LNCaP clone FGC (cell line): ENCODE results near the gene CDCA5.

Source experiments
- DNase-seq: peaks from one replicate; pipeline ENCODE4 v3.0.0-alpha.2; 2011; ENCODE audit warnings: low read depth
- H3K4me3 ChIP-seq: 2 replicates; pipeline ENCODE4 v1.5.1; 2011; ENCODE audit warnings: mild to moderate bottlenecking, low read depth, low read length, control low read depth
- CTCF ChIP-seq: IDR thresholded peaks from 2 replicates; pipeline ENCODE4 v1.5.1; 2012; ENCODE audit warnings: mild to moderate bottlenecking; ENCODE audit not compliant: control insufficient read depth, insufficient read depth; ENCODE audit errors: extremely low read depth

CDCA5 gene

GRCh38 chr11:65058012-65058411 lies 25.8 kb downstream of the CDCA5 start:
- no peak overlapping the region for H3K4me3 ChIP-seq
- no peak for TF ChIP-seq CTCF
- DNase-seq, result no peak

GRCh38 chr11:65057526-65057925 lies 26.3 kb downstream of the CDCA5 start:
- no peak overlapping the region for H3K4me3 ChIP-seq
- no peak for DNase-seq
- TF ChIP-seq CTCF, result no peak

- no peak overlapping the region for H3K4me3 ChIP-seq
- DNase-seq, result no peak
- no peak for TF ChIP-seq CTCF
These were observed 26.8 kb downstream of the CDCA5 start for GRCh38 chr11:65056999-65057398.

GRCh38 chr11:65055538-65055937 lies 28.3 kb downstream of the CDCA5 start:
- TF ChIP-seq CTCF, result no peak
- no peak for DNase-seq
- no peak overlapping the region for H3K4me3 ChIP-seq

- TF ChIP-seq CTCF, result no peak
- DNase-seq, result no peak
- no peak overlapping the region for H3K4me3 ChIP-seq
These were observed 29.9 kb downstream of the CDCA5 start for GRCh38 chr11:65053827-65054508.

GRCh38 chr11:65051398-65051858 lies 32.4 kb downstream of the CDCA5 start:
- DNase-seq, result no peak
- no peak for TF ChIP-seq CTCF
- no peak overlapping the region for H3K4me3 ChIP-seq
